IMR-90 (cell line): ENCODE data around the gene LMTK2. TPM values are rescaled to one million over a fixed set of nuclear protein-coding genes. Genes with fewer than 3 reads are reported as not detected.
A peak's percentile ranks its signal among the peaks of the same experiment; 100 is the strongest.

Experiments
- ATAC-seq: fragments of 200-7000 bp; cut with Tn5 transposase; 2 replicates; pipeline ENCODE4 v1.9.1; 2020; ENCODE audit warnings: low read depth, mild to moderate bottlenecking, moderate library complexity
- BruUV-seq: library from RNA; stranded (reverse); fragments of 400-500 nt; replicated peaks from 2 replicates; lab custom pipeline; 2021; lab: Mats Ljungman, UMichigan
- CTCF ChIA-PET: fragments of 300-600 bp; formaldehyde crosslinking; extraction: SDS; loops from one replicate; lab custom pipeline; 2021; ENCODE audit warnings: antibody characterized with exemption; lab: Yijun Ruan, JAX
- POLR2A ChIA-PET: fragments of 300-600 bp; sonication (Branson Sonifier 250); formaldehyde crosslinking; loops from one replicate; lab custom pipeline; 2022; ENCODE audit warnings: antibody characterized with exemption; ENCODE audit not compliant: unreplicated experiment; lab: Charles Lee
- DNase-seq: peaks from one replicate; pipeline ENCODE4 v3.0.0; 2013
- H2AFZ ChIP-seq: replicated peaks from 2 replicates; pipeline ENCODE3; 2013; ENCODE audit warnings: low read length, mild to moderate bottlenecking; ENCODE audit not compliant: poor library complexity
- H2AK5ac ChIP-seq: 2 replicates; pipeline ENCODE4 v1.6.1; 2013; ENCODE audit warnings: low read depth, low read length, inconsistent platforms
- H2AK9ac ChIP-seq: replicated peaks from 2 replicates; pipeline ENCODE3; 2013; ENCODE audit warnings: mild to moderate bottlenecking, low read depth, low read length, moderate library complexity; ENCODE audit not compliant: poor library complexity
- H2BK120ac ChIP-seq: 2 replicates; pipeline ENCODE4 v1.6.1; 2013; ENCODE audit warnings: low read depth, low read length, inconsistent platforms
- H2BK15ac ChIP-seq: 3 replicates; pipeline ENCODE4 v1.6.1; 2013; ENCODE audit warnings: low read depth, low read length, inconsistent platforms
- H2BK20ac ChIP-seq: 2 replicates; pipeline ENCODE4 v1.6.1; 2013; ENCODE audit warnings: low read depth, mild to moderate bottlenecking, inconsistent platforms, low read length, moderate library complexity
- H2BK5ac ChIP-seq: 2 replicates; pipeline ENCODE4 v1.6.1; 2013; ENCODE audit warnings: mild to moderate bottlenecking, low read depth, low read length, inconsistent platforms; ENCODE audit not compliant: poor library complexity, severe bottlenecking
- H3K14ac ChIP-seq: replicated peaks from 2 replicates; pipeline ENCODE4 v1.6.1; 2013; ENCODE audit warnings: low read depth, low read length, inconsistent platforms
- H3K18ac ChIP-seq: 2 replicates; pipeline ENCODE4 v1.6.1; 2013; ENCODE audit warnings: low read depth, low read length, control low read depth
- H3K23ac ChIP-seq: 2 replicates; pipeline ENCODE4 v1.6.1; 2013; ENCODE audit warnings: low read depth, low read length, inconsistent platforms
- H3K27ac ChIP-seq: 2 replicates; pipeline ENCODE4 v1.5.1; 2013; ENCODE audit warnings: mild to moderate bottlenecking, control low read depth, low read length; ENCODE audit not compliant: insufficient read depth
- H3K27me3 ChIP-seq: 2 replicates; pipeline ENCODE4 v1.6.1; 2013; ENCODE audit warnings: low read length; ENCODE audit not compliant: control insufficient read depth, insufficient read depth
- H3K36me3 ChIP-seq: 2 replicates; pipeline ENCODE4 v1.6.1; 2013; ENCODE audit warnings: low read length, mixed read lengths; ENCODE audit not compliant: control insufficient read depth, insufficient read depth
- H3K4ac ChIP-seq: 2 replicates; pipeline ENCODE4 v1.6.1; 2013; ENCODE audit warnings: low read depth, low read length, inconsistent platforms
- H3K4me1 ChIP-seq: 2 replicates; pipeline ENCODE4 v1.6.1; 2013; ENCODE audit warnings: low read length, mixed read lengths; ENCODE audit not compliant: control insufficient read depth, insufficient read depth
- H3K4me2 ChIP-seq: 2 replicates; pipeline ENCODE4 v1.6.1; 2013; ENCODE audit warnings: low read depth, mild to moderate bottlenecking, control low read depth, low read length, moderate library complexity
- H3K4me3 ChIP-seq: 2 replicates; pipeline ENCODE4 v1.5.1; 2013; ENCODE audit warnings: low read depth, mild to moderate bottlenecking, control low read depth, low read length, moderate library complexity; ENCODE audit not compliant: insufficient read depth
- H3K56ac ChIP-seq: 2 replicates; pipeline ENCODE4 v1.6.1; 2013; ENCODE audit warnings: low read length, inconsistent platforms; ENCODE audit not compliant: insufficient read depth; ENCODE audit errors: extremely low read depth
- H3K79me1 ChIP-seq, 2 experiments: 2 replicates each; pipeline ENCODE4 v1.6.1; 2013; ENCODE audit warnings: low read length in 2 of 2, inconsistent platforms in 1 of 2, low read depth in 1 of 2
- H3K9ac ChIP-seq: 2 replicates; pipeline ENCODE4 v1.6.1; 2013; ENCODE audit warnings: low read depth, low read length, control low read depth
- H3K9me1 ChIP-seq: 2 replicates; pipeline ENCODE4 v1.6.1; 2013; ENCODE audit warnings: low read length, inconsistent platforms; ENCODE audit not compliant: insufficient read depth
- H3K9me3 ChIP-seq: 2 replicates; pipeline ENCODE4 v1.6.1; 2013; ENCODE audit warnings: low read length; ENCODE audit not compliant: control insufficient read depth, insufficient read depth
- H4K20me1 ChIP-seq: 2 replicates; pipeline ENCODE4 v1.6.1; 2013; ENCODE audit warnings: low read length, inconsistent platforms; ENCODE audit not compliant: insufficient read depth
- H4K5ac ChIP-seq: 2 replicates; pipeline ENCODE4 v1.6.1; 2013; ENCODE audit warnings: mild to moderate bottlenecking, low read depth, low read length, control low read depth
- H4K8ac ChIP-seq, 2 experiments: 2 replicates each; pipeline ENCODE4 v1.6.1; 2013; ENCODE audit warnings: low read depth in 2 of 2, low read length in 2 of 2, control low read depth in 1 of 2, inconsistent platforms in 1 of 2
- H4K91ac ChIP-seq: 2 replicates; pipeline ENCODE4 v1.6.1; 2013; ENCODE audit warnings: low read depth, low read length, inconsistent platforms; ENCODE audit not compliant: insufficient read depth
- BHLHE40 ChIP-seq: fragments of 150-350 bp; IDR thresholded peaks from 2 replicates; pipeline ENCODE4 v1.6.1; 2016; ENCODE audit warnings: mild to moderate bottlenecking, low read depth, low read length
- MAFK ChIP-seq: IDR thresholded peaks from 2 replicates; pipeline ENCODE4 v1.6.1; 2012; ENCODE audit warnings: low read depth, low read length, improper control_type of control experiment
- POLR2A ChIP-seq: IDR thresholded peaks from 2 replicates; pipeline ENCODE4 v1.6.1; 2012; ENCODE audit warnings: mild to moderate bottlenecking, low read depth, low read length
- RAD21 ChIP-seq: IDR thresholded peaks from 2 replicates; pipeline ENCODE4 v1.6.1; 2012; ENCODE audit warnings: low read length, improper control_type of control experiment
- SMC3 ChIP-seq: fragments of 150-350 bp; IDR thresholded peaks from 2 replicates; pipeline ENCODE4 v1.6.1; 2016; ENCODE audit warnings: low read depth, mild to moderate bottlenecking, antibody characterized with exemption, low read length, moderate library complexity
- WGBS, 2 experiments: methylation state at CpG; one replicate each; pipeline versions ENCODE4 v1.1.5 to v1.1.7; 2013; ENCODE audit warnings: missing lambda C conversion rate in 2 of 2; ENCODE audit not compliant: insufficient read length in 1 of 2; ENCODE audit errors: extremely low coverage in 2 of 2; 5-methylcytosine and 5-hydroxymethylcytosine counted together
- dilution Hi-C: fragments of 300-500 bp; cut with HindIII; formaldehyde crosslinking; loops from one replicate; pipeline ENCODE4 v1.14.3; 2018; ENCODE audit warnings: low sequenced_read_pairs; ENCODE audit not compliant: unreplicated experiment
- in situ Hi-C: fragments of 300-500 bp; cut with MboI; formaldehyde crosslinking; loops from 3 replicates; pipeline ENCODE4 v1.14.3; 2019; ENCODE audit warnings: low sequenced_read_pairs, inconsistent platforms, mixed read lengths
- intact Hi-C: fragments of 100-400 bp; cut with micrococcal nuclease; formaldehyde crosslinking; loops from 2 replicates; pipeline ENCODE4 v1.10.0; 2022
- polyA plus RNA-seq, 3 experiments: library from polyadenylated mRNA; depleted of rRNA; stranded (reverse); fragments of >200 nt; gene quantifications; 2 replicates each; pipeline ENCODE4 v1.2.3, GENCODE V29; 2012; ENCODE audit warnings: low replicate concordance in 1 of 3
- total RNA-seq: library from RNA; depleted of rRNA; stranded (reverse); fragments of >200 nt; gene quantifications from 2 replicates; pipeline ENCODE4 v1.2.3, GENCODE V29; 2012

LMTK2 gene
- total and polyA plus RNA-seq, 2 of the 4 experiments (the other 2 are of a cell fraction), result 4.4 to 5.0 TPM

- TF ChIP-seq SMC3, result no peak
- no peak for TF ChIP-seq POLR2A
- no peak for TF ChIP-seq BHLHE40
- TF ChIP-seq RAD21, result no peak
Measured at GRCh38 chr7:98194186-98194585, 87.5 kb downstream of the LMTK2 start (continued).

DNA sequence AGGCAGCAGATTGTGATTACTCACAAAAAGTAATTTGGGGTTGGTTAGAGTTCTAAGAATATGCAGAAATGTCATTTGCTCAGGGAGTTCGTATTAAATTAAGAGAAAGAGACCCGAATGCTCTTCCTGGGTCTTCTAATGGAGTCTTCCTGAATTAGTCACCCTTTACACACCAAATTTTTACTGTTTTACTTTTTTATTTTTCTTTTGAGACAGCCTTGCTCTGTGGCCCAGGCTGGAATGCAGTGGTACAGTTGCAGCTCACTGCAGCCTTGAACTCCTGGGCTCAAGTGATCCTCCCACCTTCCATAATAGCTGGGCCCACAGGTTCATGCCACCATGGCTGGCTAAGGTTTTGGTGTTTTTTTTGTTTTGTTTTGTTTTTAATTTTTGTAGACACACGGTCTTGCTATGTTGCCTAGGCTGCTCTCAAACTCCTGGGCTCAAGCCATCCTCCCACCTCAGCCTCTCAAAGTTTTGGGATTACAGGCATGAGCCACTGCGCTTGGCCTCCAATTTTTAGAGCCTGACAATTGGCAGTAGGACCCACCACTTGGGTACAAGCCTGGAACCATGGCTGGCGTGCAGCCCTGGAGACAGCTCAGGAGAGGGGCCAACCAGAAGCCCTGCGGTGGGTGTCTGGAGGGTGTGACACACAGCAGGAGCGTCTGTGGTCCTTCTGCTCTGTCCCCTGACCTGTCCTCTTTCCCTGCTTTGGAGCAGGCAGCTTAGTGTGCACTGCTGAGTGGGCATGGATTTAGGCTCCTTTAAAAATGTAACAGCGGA, 88.2 kb downstream of the LMTK2 start:
- no peak overlapping the region for H2BK20ac ChIP-seq
- no peak overlapping the region for H2AFZ ChIP-seq
- WGBS, 2 experiments, result no CpG with 5 or more reads among the region's 8 CpGs
- peaks cover 2% of the 10 kb centered on the region; the same call in 1 of the 2 replicates for H3K4me1 ChIP-seq
- H2AK5ac ChIP-seq, result no peak overlapping the region
- H3K18ac ChIP-seq, result no peak overlapping the region
- peak; percentile 20 for DNase-seq
- peaks cover 0 to 5% of the 10 kb centered on the region in 2 experiments; a peak in 2 of 4 replicates for H3K79me1 ChIP-seq
- intact Hi-C loops, result no loop called here
- no peak overlapping the region for H3K9ac ChIP-seq
- H2BK5ac ChIP-seq, result no peak overlapping the region
- H4K91ac ChIP-seq, result no peak overlapping the region
- H3K23ac ChIP-seq, result no peak overlapping the region
- no peak overlapping the region for H3K4me2 ChIP-seq
- TF ChIP-seq MAFK (no peak), POLR2A (no peak)
- H2AK9ac ChIP-seq, result no peak overlapping the region
- no peaks in the 10 kb centered on the region for H3K27me3 ChIP-seq
- no peak overlapping the region for H3K27ac ChIP-seq
- peaks cover 3% of the 10 kb centered on the region; the same call in 1 of the 2 replicates for H3K9me3 ChIP-seq
- H3K4ac ChIP-seq, result no peak overlapping the region
- no peaks in the 10 kb centered on the region for H4K20me1 ChIP-seq
- no peak overlapping the region for H4K8ac ChIP-seq
- H4K5ac ChIP-seq, result no peak overlapping the region
- no TSS peak for BruUV-seq
- no peak overlapping the region for H3K4me3 ChIP-seq
- H3K14ac ChIP-seq, result no peak overlapping the region
- peaks cover 20% of the 10 kb centered on the region; the same call in 1 of the 2 replicates for H3K36me3 ChIP-seq
- H3K56ac ChIP-seq, result no peak overlapping the region
- ChIA-PET POLR2A (no interaction called here), CTCF (no interaction called here)
- no peak overlapping the region for H2BK120ac ChIP-seq
- H3K9me1 ChIP-seq, result no peaks in the 10 kb centered on the region; the same call in 1 of the 2 replicates
- peak; percentile 82 for ATAC-seq
- no peak overlapping the region for H2BK15ac ChIP-seq
- dilution Hi-C loops, result no loop called here
- in situ Hi-C loops, result no loop called here
